NCI-H510A treated with DMSO at 0.1 percent for 48 hours (cell line): ENCODE data around the gene PLA2G10.
"Not testable (repeated sequence)": the region's sequence is repeated elsewhere in the genome, so short reads cannot be mapped to it uniquely, and the experiment has no call there.

Source experiments
- DNase-seq: peaks from one replicate; lab custom pipeline; 2025; lab: John Stamatoyannopoulos, UW

The PLA2G10 gene, protein sequence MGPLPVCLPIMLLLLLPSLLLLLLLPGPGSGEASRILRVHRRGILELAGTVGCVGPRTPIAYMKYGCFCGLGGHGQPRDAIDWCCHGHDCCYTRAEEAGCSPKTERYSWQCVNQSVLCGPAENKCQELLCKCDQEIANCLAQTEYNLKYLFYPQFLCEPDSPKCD

GRCh38 chr16:14694129-14694528 lies at the start of gene PLA2G10:
PLA2G10 (minus strand) TSS chr16:14694308; CDS start chr16:14694229, 79 bp downstream.
- not testable (repeated sequence) for DNase-seq

- not testable (repeated sequence) for DNase-seq
These were observed 48.4 kb upstream of the PLA2G10 start, which contains the start of gene NPIPA2 for GRCh38 chr16:14742273-14743128. NPIPA2 (plus strand) TSS chr16:14742533; CDS start chr16:14748066, 5,533 bp downstream.

DNA sequence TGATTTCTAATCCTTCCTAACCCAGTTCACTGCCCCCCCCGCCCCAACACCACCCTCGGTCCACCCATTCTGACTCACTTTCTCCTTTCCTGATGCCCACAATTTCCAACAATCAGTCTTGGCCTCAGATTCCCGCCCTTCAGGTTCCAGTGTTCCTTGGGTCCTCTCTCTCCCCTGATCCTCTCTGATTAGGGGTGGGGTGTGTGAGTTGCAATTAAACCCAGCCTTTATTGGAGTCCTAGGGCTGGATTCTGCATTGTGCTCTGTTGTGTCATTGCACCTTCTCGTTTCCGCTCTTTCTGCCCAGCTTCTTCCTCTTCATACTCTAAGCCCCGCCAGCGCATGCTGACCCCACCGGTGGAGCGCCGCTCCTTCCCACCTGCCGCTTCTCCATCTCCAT lies 47.7 kb upstream of the PLA2G10 start:
- not testable (repeated sequence) for DNase-seq

DNA sequence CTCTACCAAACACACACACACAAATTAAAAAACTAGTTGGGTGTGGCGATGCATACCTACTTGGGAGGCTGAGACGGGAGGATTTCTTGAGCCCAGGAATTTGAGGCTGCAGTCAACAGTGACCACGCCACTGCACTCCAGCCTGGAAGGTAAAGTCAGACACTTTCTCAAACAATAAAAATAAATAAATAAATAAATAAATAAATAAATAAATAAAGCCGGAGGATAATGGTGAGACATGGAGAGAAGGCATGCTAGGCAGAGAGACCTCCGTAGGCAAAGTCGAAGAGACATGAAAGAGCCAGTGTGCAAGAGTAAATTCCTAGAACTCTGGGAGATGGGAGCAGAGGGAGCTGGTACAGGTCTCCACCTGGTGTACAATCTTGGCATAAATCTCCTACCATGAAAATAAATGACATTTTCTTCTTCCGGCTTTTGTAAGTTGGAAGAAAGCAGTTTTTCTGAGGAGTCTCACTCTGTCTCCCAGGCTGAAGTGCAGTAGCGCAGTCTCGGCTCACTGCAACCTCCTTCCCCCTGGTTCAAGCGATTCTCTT lies 46.8 kb upstream of the PLA2G10 start:
- not testable (repeated sequence) for DNase-seq

DNA sequence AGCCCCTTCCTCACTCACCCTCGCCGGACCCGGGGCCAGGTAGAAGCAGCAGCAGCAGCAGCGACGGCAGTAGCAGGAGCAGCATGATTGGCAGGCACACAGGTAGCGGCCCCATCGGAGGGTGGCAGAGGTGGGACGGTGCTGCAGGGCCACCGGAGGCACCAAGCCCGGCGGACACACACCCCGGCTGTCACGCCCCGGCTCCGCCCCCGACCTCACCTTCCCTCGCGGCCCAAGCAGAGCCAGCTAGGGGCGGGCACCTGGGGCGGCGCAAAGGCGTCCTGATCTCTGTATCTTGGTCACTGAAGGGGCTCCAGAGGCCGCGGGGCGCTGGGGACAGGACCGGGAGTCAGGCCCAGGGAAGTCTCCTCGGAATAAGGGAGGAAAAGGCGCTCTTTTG lies 39.1 kb upstream of the PLA2G10 start:
- not testable (repeated sequence) for DNase-seq

DNA sequence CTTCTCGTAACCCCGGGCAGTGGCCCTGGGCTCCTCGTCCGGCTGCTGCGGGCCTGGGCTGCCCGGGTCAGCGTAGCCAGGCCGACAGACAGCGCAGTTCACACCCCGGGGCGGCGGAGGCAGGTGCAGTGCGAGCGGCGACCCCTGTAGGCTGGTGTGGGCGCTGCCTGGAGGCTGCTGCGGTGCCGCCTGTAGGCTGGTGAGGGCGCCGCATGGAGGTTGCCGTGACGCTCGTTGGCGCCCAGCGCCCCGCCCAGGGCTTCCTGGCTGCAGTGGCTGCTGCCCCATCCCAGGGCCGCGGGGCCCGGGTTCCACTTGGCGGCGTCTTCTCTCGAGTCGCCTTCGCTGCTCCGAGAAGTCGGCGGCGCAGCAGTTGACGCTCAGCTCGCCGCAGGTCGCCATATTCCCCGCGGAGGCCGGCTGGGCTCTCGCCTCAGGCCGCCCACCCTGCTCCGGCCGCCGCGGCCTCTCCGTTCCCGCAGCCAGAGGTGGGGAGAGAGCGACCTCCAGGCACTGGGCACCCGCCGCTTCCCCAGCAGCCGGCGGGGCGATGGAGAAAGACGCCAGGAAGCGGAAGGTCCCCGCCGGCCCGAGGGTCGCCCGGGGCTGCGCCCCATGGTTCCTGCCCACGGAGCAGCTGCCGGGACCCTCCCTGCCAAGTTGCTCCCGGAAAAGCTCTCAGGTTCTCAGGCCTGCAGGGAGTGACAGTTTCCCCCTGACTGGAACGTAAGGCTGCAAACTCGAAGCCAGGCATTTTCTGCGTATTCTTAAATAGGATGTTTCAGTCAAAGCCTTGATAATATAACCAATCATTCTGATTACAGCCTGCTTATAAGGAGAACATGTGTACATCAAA lies 9.3 kb upstream of the PLA2G10 start, which contains the start of gene NPIPA3:
Gene NPIPA3 (plus strand): TSS at position 256 of the 856 bp plus-strand sequence. CDS start 5,533 bp downstream, outside the sequence.
- not testable (repeated sequence) for DNase-seq

GRCh38 chr16:14702672-14703071 lies 8.6 kb upstream of the PLA2G10 start:
- DNase-seq, result not testable (repeated sequence)

DNA sequence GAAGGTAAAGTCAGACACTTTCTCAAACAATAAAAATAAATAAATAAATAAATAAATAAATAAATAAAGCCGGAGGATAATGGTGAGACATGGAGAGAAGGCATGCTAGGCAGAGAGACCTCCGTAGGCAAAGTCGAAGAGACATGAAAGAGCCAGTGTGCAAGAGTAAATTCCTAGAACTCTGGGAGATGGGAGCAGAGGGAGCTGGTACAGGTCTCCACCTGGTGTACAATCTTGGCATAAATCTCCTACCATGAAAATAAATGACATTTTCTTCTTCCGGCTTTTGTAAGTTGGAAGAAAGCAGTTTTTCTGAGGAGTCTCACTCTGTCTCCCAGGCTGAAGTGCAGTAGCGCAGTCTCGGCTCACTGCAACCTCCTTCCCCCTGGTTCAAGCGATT lies 7.8 kb upstream of the PLA2G10 start:
- not testable (repeated sequence) for DNase-seq

DNA sequence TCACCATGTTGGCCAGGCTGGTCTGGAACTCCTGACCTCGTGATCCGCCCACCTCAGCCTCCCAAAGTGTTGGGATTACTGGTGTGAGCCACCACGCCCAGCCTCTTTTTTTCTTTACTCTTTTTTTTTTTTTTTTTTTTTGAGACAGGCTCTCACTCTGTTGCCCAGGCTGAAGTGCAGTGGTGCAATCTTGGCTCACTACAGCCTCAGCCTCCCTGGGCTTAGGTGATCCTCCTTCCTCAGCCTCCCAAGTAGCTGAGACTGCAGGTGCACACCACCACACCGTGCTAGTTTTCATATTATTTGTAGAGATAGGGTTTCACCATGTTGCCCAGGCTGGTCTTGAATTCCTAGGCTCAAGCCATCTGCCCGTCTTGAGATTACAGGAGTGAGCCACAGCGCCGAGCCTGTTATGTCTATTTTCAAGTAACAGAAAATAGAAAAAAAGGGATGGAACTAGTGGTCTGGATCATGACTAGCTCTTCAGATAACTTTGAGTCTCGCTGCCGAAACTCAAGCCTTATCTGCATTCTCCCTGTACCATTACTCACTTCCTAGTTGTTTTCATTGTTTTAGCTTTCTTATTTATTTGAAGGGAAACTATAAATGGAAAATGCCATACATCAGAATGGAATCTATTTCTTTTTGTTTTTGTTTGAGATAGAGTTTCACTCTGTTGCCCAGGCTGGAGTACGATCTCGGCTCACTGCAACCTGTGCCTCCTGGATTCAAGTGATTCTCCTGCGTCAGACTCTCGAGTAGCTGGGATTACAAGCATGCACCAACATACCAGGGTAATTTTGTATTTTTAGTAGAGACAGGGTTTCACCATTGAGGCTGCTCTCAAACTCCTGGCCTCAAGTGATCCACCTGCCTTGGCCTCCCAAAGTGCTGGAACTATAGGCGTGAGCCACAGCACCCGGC lies 8.0 kb downstream of the PLA2G10 start:
- not testable (repeated sequence) for DNase-seq

GRCh38 chr16:14682121-14682520 lies 12.0 kb downstream of the PLA2G10 start:
- no peak for DNase-seq

DNA sequence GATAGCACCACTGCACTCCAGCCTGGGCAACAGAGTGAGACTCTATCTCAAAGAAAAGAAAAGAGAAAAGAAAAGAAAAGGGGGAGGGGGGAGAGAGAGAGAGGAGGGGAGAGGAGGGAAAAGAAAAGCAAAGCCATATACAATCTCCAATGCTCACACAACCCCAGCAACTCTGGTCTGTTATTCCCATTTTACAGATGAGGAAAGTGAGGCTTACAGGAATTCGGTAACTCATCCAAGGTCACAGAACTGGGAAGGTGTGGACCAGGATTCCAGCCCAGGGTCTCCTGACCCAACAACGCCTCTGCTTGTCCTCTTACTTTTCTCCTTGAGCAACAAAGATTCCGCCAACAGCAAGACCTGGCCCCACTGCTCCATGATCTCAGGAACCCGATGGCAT lies 13.0 kb downstream of the PLA2G10 start:
- DNase-seq, result no peak

DNA sequence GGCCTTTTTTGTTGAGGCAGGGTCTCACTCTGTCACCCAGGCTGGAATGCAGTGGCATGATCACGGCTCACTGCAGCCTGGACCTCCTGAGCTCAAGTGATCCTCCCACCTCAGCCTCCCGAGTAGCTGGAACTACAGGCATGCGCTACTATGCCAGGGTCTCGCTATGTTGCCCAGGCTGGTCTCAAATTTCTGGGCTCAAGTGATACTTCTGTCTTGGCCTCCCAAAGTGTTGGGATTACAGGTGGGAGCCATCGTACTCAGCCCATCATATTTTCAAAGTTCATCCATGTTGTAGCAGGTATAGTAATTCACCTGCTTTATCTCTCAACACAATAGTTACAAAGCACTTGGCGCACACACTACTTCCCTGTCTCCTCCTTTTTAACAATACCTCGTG lies 13.7 kb downstream of the PLA2G10 start:
- DNase-seq, result not testable (repeated sequence)

GRCh38 chr16:14678748-14679497 lies 15.2 kb downstream of the PLA2G10 start:
- no peak for DNase-seq

DNA sequence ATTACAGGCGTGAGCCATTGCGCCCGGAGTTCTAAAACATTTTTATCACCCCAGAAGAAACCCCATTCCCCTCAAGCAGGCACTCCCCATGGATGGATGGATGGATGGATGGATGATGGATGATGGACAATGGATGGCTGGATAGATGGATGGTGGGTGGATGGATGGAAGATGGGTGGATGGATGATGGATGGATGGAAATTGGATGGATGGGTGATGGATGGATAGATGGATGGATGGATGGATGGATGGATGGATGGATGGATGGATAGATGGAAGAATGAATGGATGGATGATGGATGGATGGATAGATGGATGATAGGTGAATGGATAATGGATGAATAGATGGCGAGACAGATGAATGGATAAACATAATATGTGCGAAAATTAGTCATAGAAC lies 16.5 kb downstream of the PLA2G10 start:
- no peak for DNase-seq

DNA sequence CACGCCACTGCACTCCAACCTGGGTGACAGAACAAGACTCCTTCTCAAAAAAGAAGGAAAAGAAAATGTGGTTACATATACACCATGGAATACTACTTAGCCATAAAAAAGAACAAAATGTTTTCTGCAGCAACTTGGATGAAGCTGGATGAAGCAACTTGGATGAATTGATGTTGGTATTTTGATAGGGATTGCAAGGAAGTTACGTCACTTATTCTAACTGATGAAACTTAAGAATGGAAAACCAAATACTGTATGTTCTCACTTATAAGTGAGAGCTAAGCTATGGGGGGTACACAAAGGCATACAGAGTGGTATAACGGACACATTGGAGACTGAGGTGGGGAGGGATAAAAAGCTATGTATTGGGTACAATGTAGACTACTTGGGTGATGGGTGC lies 17.5 kb downstream of the PLA2G10 start:
- no peak for DNase-seq

DNA sequence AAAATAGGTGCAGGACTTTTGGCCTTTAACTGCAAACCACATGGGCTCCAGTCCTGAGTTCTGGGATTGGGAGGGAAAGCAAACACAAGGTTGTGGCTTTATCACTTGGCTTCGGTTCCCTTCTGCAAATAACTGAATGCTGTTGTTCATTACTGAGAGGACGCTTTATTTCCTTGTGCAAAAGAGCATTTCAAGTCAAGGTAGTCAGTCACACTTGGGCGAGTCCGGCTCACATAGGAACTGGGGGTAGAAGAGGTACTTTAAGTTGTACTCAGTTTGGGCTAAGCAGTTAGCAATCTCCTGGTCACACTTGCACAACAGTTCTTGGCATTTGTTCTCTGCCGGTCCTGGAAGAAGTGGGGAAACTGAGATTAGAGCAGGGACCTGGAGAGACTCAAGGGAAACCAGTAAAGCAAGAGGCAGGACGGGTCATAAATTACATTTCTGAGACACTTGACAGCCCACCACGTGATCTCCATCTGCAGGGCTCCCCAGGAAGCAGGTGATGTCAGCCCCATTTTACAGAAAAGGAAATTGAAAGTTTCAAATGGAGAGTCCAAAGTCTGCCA lies 21.6 kb downstream of the PLA2G10 start:
- DNase-seq, result no peak

GRCh38 chr16:14669776-14670175 lies 24.3 kb downstream of the PLA2G10 start:
- DNase-seq, result no peak

DNA sequence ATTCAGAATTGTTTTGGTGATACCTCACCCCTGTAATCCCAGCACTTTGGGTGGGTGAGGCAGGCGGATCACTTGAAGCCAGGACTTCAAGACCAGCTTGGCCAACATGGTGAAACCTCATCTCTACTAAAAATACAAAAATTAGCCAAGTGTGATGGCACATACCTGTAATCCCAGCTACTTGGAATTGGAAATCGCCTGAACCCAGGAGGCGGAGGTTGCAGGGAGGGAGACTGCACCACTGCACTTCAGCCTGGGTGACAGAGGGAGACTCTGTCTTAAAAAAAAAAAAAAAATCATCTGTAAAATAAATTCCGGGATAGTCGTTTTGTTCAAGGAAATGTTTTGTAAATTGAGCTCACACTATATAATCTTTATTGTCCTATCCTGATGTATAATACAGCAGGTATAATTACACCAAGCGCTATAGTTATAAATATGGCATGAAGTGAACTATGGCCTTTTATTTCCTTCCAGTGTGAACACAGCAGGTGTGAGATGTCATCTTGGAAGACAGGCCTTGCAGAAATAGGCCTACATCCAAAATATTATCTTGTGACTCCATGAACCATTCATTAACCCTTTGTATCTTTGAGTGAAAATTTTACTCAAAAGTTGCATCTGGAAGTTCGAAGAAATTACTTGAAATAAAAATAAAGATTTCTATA lies 25.4 kb downstream of the PLA2G10 start:
- DNase-seq, result no peak
